IMR-90 (cell line): ENCODE data around the gene CXCL12. TPM values are rescaled to one million over a fixed set of nuclear protein-coding genes. Genes with fewer than 3 reads are reported as not detected.

Experiments
- ATAC-seq: fragments of 200-7000 bp; cut with Tn5 transposase; 2 replicates; pipeline ENCODE4 v1.9.1; 2020; ENCODE audit warnings: low read depth, mild to moderate bottlenecking, moderate library complexity
- BruUV-seq: library from RNA; stranded (reverse); fragments of 400-500 nt; replicated peaks from 2 replicates; lab custom pipeline; 2021; lab: Mats Ljungman, UMichigan
- CTCF ChIA-PET: fragments of 300-600 bp; formaldehyde crosslinking; extraction: SDS; loops from one replicate; lab custom pipeline; 2021; ENCODE audit warnings: antibody characterized with exemption; lab: Yijun Ruan, JAX
- POLR2A ChIA-PET: fragments of 300-600 bp; sonication (Branson Sonifier 250); formaldehyde crosslinking; loops from one replicate; lab custom pipeline; 2022; ENCODE audit warnings: antibody characterized with exemption; ENCODE audit not compliant: unreplicated experiment; lab: Charles Lee
- DNase-seq: peaks from one replicate; pipeline ENCODE4 v3.0.0; 2013
- H2AFZ ChIP-seq: replicated peaks from 2 replicates; pipeline ENCODE3; 2013; ENCODE audit warnings: low read length, mild to moderate bottlenecking; ENCODE audit not compliant: poor library complexity
- H2AK5ac ChIP-seq: 2 replicates; pipeline ENCODE4 v1.6.1; 2013; ENCODE audit warnings: low read depth, low read length, inconsistent platforms
- H2AK9ac ChIP-seq: replicated peaks from 2 replicates; pipeline ENCODE3; 2013; ENCODE audit warnings: mild to moderate bottlenecking, low read depth, low read length, moderate library complexity; ENCODE audit not compliant: poor library complexity
- H2BK120ac ChIP-seq: 2 replicates; pipeline ENCODE4 v1.6.1; 2013; ENCODE audit warnings: low read depth, low read length, inconsistent platforms
- H2BK15ac ChIP-seq: 3 replicates; pipeline ENCODE4 v1.6.1; 2013; ENCODE audit warnings: low read depth, low read length, inconsistent platforms
- H2BK20ac ChIP-seq: 2 replicates; pipeline ENCODE4 v1.6.1; 2013; ENCODE audit warnings: low read depth, mild to moderate bottlenecking, inconsistent platforms, low read length, moderate library complexity
- H2BK5ac ChIP-seq: 2 replicates; pipeline ENCODE4 v1.6.1; 2013; ENCODE audit warnings: mild to moderate bottlenecking, low read depth, low read length, inconsistent platforms; ENCODE audit not compliant: poor library complexity, severe bottlenecking
- H3K14ac ChIP-seq: replicated peaks from 2 replicates; pipeline ENCODE4 v1.6.1; 2013; ENCODE audit warnings: low read depth, low read length, inconsistent platforms
- H3K18ac ChIP-seq: 2 replicates; pipeline ENCODE4 v1.6.1; 2013; ENCODE audit warnings: low read depth, low read length, control low read depth
- H3K23ac ChIP-seq: 2 replicates; pipeline ENCODE4 v1.6.1; 2013; ENCODE audit warnings: low read depth, low read length, inconsistent platforms
- H3K27ac ChIP-seq: 2 replicates; pipeline ENCODE4 v1.5.1; 2013; ENCODE audit warnings: mild to moderate bottlenecking, control low read depth, low read length; ENCODE audit not compliant: insufficient read depth
- H3K27me3 ChIP-seq: 2 replicates; pipeline ENCODE4 v1.6.1; 2013; ENCODE audit warnings: low read length; ENCODE audit not compliant: control insufficient read depth, insufficient read depth
- H3K36me3 ChIP-seq: 2 replicates; pipeline ENCODE4 v1.6.1; 2013; ENCODE audit warnings: low read length, mixed read lengths; ENCODE audit not compliant: control insufficient read depth, insufficient read depth
- H3K4ac ChIP-seq: 2 replicates; pipeline ENCODE4 v1.6.1; 2013; ENCODE audit warnings: low read depth, low read length, inconsistent platforms
- H3K4me1 ChIP-seq: 2 replicates; pipeline ENCODE4 v1.6.1; 2013; ENCODE audit warnings: low read length, mixed read lengths; ENCODE audit not compliant: control insufficient read depth, insufficient read depth
- H3K4me2 ChIP-seq: 2 replicates; pipeline ENCODE4 v1.6.1; 2013; ENCODE audit warnings: low read depth, mild to moderate bottlenecking, control low read depth, low read length, moderate library complexity
- H3K4me3 ChIP-seq: 2 replicates; pipeline ENCODE4 v1.5.1; 2013; ENCODE audit warnings: low read depth, mild to moderate bottlenecking, control low read depth, low read length, moderate library complexity; ENCODE audit not compliant: insufficient read depth
- H3K56ac ChIP-seq: 2 replicates; pipeline ENCODE4 v1.6.1; 2013; ENCODE audit warnings: low read length, inconsistent platforms; ENCODE audit not compliant: insufficient read depth; ENCODE audit errors: extremely low read depth
- H3K79me1 ChIP-seq, 2 experiments: 2 replicates each; pipeline ENCODE4 v1.6.1; 2013; ENCODE audit warnings: low read length in 2 of 2, inconsistent platforms in 1 of 2, low read depth in 1 of 2
- H3K9ac ChIP-seq: 2 replicates; pipeline ENCODE4 v1.6.1; 2013; ENCODE audit warnings: low read depth, low read length, control low read depth
- H3K9me1 ChIP-seq: 2 replicates; pipeline ENCODE4 v1.6.1; 2013; ENCODE audit warnings: low read length, inconsistent platforms; ENCODE audit not compliant: insufficient read depth
- H3K9me3 ChIP-seq: 2 replicates; pipeline ENCODE4 v1.6.1; 2013; ENCODE audit warnings: low read length; ENCODE audit not compliant: control insufficient read depth, insufficient read depth
- H4K20me1 ChIP-seq: 2 replicates; pipeline ENCODE4 v1.6.1; 2013; ENCODE audit warnings: low read length, inconsistent platforms; ENCODE audit not compliant: insufficient read depth
- H4K5ac ChIP-seq: 2 replicates; pipeline ENCODE4 v1.6.1; 2013; ENCODE audit warnings: mild to moderate bottlenecking, low read depth, low read length, control low read depth
- H4K8ac ChIP-seq, 2 experiments: 2 replicates each; pipeline ENCODE4 v1.6.1; 2013; ENCODE audit warnings: low read depth in 2 of 2, low read length in 2 of 2, control low read depth in 1 of 2, inconsistent platforms in 1 of 2
- H4K91ac ChIP-seq: 2 replicates; pipeline ENCODE4 v1.6.1; 2013; ENCODE audit warnings: low read depth, low read length, inconsistent platforms; ENCODE audit not compliant: insufficient read depth
- RAD21 ChIP-seq: IDR thresholded peaks from 2 replicates; pipeline ENCODE4 v1.6.1; 2012; ENCODE audit warnings: low read length, improper control_type of control experiment
- RFX5 ChIP-seq: IDR thresholded peaks from 2 replicates; pipeline ENCODE4 v1.8.0; 2012; ENCODE audit warnings: low read depth, mild to moderate bottlenecking, low read length, moderate library complexity
- WGBS, 2 experiments: methylation state at CpG; one replicate each; pipeline versions ENCODE4 v1.1.5 to v1.1.7; 2013; ENCODE audit warnings: missing lambda C conversion rate in 2 of 2; ENCODE audit not compliant: insufficient read length in 1 of 2; ENCODE audit errors: extremely low coverage in 2 of 2; 5-methylcytosine and 5-hydroxymethylcytosine counted together
- dilution Hi-C: fragments of 300-500 bp; cut with HindIII; formaldehyde crosslinking; loops from one replicate; pipeline ENCODE4 v1.14.3; 2018; ENCODE audit warnings: low sequenced_read_pairs; ENCODE audit not compliant: unreplicated experiment
- in situ Hi-C: fragments of 300-500 bp; cut with MboI; formaldehyde crosslinking; loops from 3 replicates; pipeline ENCODE4 v1.14.3; 2019; ENCODE audit warnings: low sequenced_read_pairs, inconsistent platforms, mixed read lengths
- intact Hi-C: fragments of 100-400 bp; cut with micrococcal nuclease; formaldehyde crosslinking; loops from 2 replicates; pipeline ENCODE4 v1.10.0; 2022
- polyA plus RNA-seq, 3 experiments: library from polyadenylated mRNA; depleted of rRNA; stranded (reverse); fragments of >200 nt; gene quantifications; 2 replicates each; pipeline ENCODE4 v1.2.3, GENCODE V29; 2012; ENCODE audit warnings: low replicate concordance in 1 of 3
- total RNA-seq: library from RNA; depleted of rRNA; stranded (reverse); fragments of >200 nt; gene quantifications from 2 replicates; pipeline ENCODE4 v1.2.3, GENCODE V29; 2012

CXCL12 gene
- total and polyA plus RNA-seq, 2 of the 4 experiments (the other 2 are of a cell fraction): 15.8 to 80.7 TPM

DNA sequence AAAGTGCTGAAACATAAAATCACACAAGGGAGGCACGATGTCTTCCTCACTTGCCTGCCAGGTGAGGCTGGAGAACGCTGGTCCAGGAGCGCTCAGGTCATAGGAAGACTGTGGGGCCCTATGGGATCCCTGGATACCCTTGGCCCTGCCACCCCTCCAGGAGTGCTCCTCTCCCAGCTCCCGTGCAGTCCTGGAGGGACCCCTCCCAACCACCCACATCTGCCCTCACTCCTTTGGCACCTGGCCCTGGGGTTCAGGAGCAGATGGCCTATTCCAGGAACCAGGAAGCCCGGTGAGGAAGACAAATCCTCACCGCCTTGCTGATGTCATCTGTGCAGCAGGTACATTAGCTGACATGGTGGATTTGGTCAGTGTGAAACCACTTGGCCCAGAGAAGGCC is 3.7 kb upstream of the CXCL12 start:
- Histone ChIP-seq H3K4me3 (no peak overlapping the region), H3K56ac (no peak overlapping the region), H2BK15ac (no peak overlapping the region), H2AK9ac (no peak overlapping the region), H4K5ac (no peak overlapping the region), H2BK120ac (no peak overlapping the region), H3K36me3 (no peaks in the 10 kb centered on the region), H3K18ac (no peak overlapping the region), H3K4ac (no peak overlapping the region), H4K8ac (no peak overlapping the region), H3K79me1 (no peaks in the 10 kb centered on the region), H3K9me3 (no peaks in the 10 kb centered on the region), H2AK5ac (no peak overlapping the region), H4K20me1 (no peaks in the 10 kb centered on the region), H3K14ac (no peak overlapping the region), H3K27me3 (peaks cover 10% of the 10 kb centered on the region), H2BK20ac (no peak overlapping the region), H3K23ac (no peak overlapping the region), H2AFZ (no peak overlapping the region), H3K4me1 (no peaks in the 10 kb centered on the region), H2BK5ac (no peak overlapping the region), H3K4me2 (no peak overlapping the region), H3K9me1 (no peaks in the 10 kb centered on the region), H3K9ac (no peak overlapping the region), H3K27ac (no peak overlapping the region), H4K91ac (no peak overlapping the region)
- DNase-seq: no peak
- CTCF ChIA-PET: interaction anchor here (0.5 kb wide), 1 partner anchor 284 kb away, joined by 3 read pairs; no protein-coding TSS in a partner anchor
- ATAC-seq: no peak
- POLR2A ChIA-PET: no interaction called here
- intact Hi-C loops (loop anchor here (10.0 kb wide), 2 partner anchors 204 to 524 kb away; no protein-coding TSS in a partner anchor), in situ Hi-C loops (no loop called here), dilution Hi-C loops (no loop called here)
- 100% methylated on average over 1 of the region's 6 CpGs; no CpG with 5 or more reads in 1 of the 2 experiments for WGBS, 2 experiments
- no TSS peak for BruUV-seq
- TF ChIP-seq RAD21 (no peak), RFX5 (no peak)
